ENCODE data around the gene TDRD9.
"Not testable (repeated sequence)": the region's sequence is repeated elsewhere in the genome, so short reads cannot be mapped to it uniquely, and the experiment has no call there.

Gene TDRD9

GRCh38 chr14:103920981-103921854, 7.0 kb upstream of the TDRD9 start:
- peak; percentile 85 for DNase-seq (ENCODE audit: low read depth)

GRCh38 chr14:103921855-103922200, 6.4 kb upstream of the TDRD9 start:
- DNase-seq (ENCODE audit: low read depth) = not testable (repeated sequence)

- DNase-seq (ENCODE audit: low read depth) = no peak
Observed at GRCh38 chr14:103923863-103924262, 4.4 kb upstream of the TDRD9 start.

GRCh38 chr14:103925316-103925715, 2.9 kb upstream of the TDRD9 start:
- no peak for DNase-seq (ENCODE audit: low read depth)

- DNase-seq (ENCODE audit: low read depth) = no peak
Observed at GRCh38 chr14:103927566-103927965, 690 bp upstream of the TDRD9 start.

GRCh38 chr14:103930051-103930604, 1.9 kb downstream of the TDRD9 start:
- no peak for DNase-seq (ENCODE audit: low read depth)

GRCh38 chr14:103931422-103931821, 3.2 kb downstream of the TDRD9 start:
- no peak for DNase-seq (ENCODE audit: low read depth)

GRCh38 chr14:103932791-103933490, 4.7 kb downstream of the TDRD9 start:
- no peak for DNase-seq (ENCODE audit: low read depth)

GRCh38 chr14:103935102-103935501, 6.8 kb downstream of the TDRD9 start:
- no peak for DNase-seq (ENCODE audit: low read depth)

- DNase-seq (ENCODE audit: low read depth) = no peak
Observed at GRCh38 chr14:103941462-103941861, 13.2 kb downstream of the TDRD9 start.

GRCh38 chr14:103941973-103942736, 13.9 kb downstream of the TDRD9 start, which contains the start of gene RD3L:
Gene RD3L (minus strand): TSS chr14:103942529. CDS start chr14:103941695, 834 bp downstream.
- no peak for DNase-seq (ENCODE audit: low read depth)

- DNase-seq (ENCODE audit: low read depth) = no peak
Observed at GRCh38 chr14:103943673-103944072, 15.4 kb downstream of the TDRD9 start.

GRCh38 chr14:103946975-103947374, 18.7 kb downstream of the TDRD9 start:
- no peak for DNase-seq (ENCODE audit: low read depth)

- no peak for DNase-seq (ENCODE audit: low read depth)
Observed at GRCh38 chr14:103948442-103948841, 20.2 kb downstream of the TDRD9 start.

- no peak for DNase-seq (ENCODE audit: low read depth)
Observed at GRCh38 chr14:103949131-103949790, 21.0 kb downstream of the TDRD9 start.

- DNase-seq (ENCODE audit: low read depth) = no peak
Observed at GRCh38 chr14:103960457-103961055, 32.3 kb downstream of the TDRD9 start.

GRCh38 chr14:103961928-103962578, 33.8 kb downstream of the TDRD9 start:
- DNase-seq (ENCODE audit: low read depth) = no peak

GRCh38 chr14:103966631-103967030, 38.4 kb downstream of the TDRD9 start:
- no peak for DNase-seq (ENCODE audit: low read depth)

GRCh38 chr14:103969961-103970360, 41.7 kb downstream of the TDRD9 start:
- DNase-seq (ENCODE audit: low read depth) = no peak

GRCh38 chr14:103973354-103973753, 45.1 kb downstream of the TDRD9 start:
- no peak for DNase-seq (ENCODE audit: low read depth)

GRCh38 chr14:103974575-103974974, 46.3 kb downstream of the TDRD9 start:
- no peak for DNase-seq (ENCODE audit: low read depth)

Data from stromal cell of bone marrow (primary cell).